Measurements from ENCODE around the gene TTC34. TPM values are rescaled to one million over a fixed set of nuclear protein-coding genes. Genes with fewer than 3 reads are reported as not detected.
A peak's percentile ranks its signal among the peaks of the same experiment; 100 is the strongest.

Gene TTC34
- total and polyA plus RNA-seq, 2 of the 13 experiments (the other 11 are each of a cell fraction or from before 2014, with no cell fraction given), result 0.07 to 0.11 TPM

DNA sequence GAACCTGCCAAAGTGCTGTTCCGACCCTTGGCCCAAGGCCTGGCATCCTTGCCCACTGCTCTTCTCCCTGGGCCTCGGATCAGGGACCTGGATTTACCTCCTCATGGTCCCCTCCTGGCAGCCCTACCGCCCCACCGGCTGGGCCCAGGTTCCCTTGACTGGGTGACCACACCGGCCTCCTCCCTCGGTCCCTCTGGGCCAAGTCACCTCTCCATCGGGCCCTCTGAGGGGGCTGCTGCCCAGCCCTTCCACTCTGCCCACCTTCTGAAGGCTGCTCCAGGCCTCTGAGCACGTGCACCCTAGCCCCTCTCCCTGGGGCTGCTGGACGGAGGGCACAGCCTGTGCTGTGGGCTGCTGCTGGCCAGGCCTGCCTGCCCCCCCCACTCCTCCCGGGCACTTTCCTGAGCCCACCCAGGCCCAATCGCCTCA is 159.3 kb downstream of the TTC34 start:
- BruUV-seq (replicated peaks), result TSS peak; percentile 52
- Histone ChIP-seq H4K20me1 (ENCODE audit: insufficient read depth, low read length) (no peaks in the 10 kb centered on the region), H3K79me2 (ENCODE audit: insufficient read depth, low read length) (peaks cover 3% of the 10 kb centered on the region), H3K4me1 (ENCODE audit: insufficient read depth, low read length) (peaks cover 6% of the 10 kb centered on the region; the same call in 1 of the 2 replicates), H3K9me3 (ENCODE audit: low read length) (peaks cover 9% of the 10 kb centered on the region), H3K4me2 (ENCODE audit: low read depth, low read length) (peak overlapping the region; percentile 82), H3K27me3 (ENCODE audit: control insufficient read depth in 1 of 2, insufficient read depth in 2 of 2, low read length in 2 of 2) (peaks cover 2 to 10% of the 10 kb centered on the region in 2 experiments; a peak in 3 of 5 replicates), H3K9ac (ENCODE audit: insufficient read depth, low read depth, low read length) (peak overlapping the region; percentile 76), H3K36me3 (replicated peaks in 1 of 2; ENCODE audit: control insufficient read depth in 1 of 2, insufficient read depth in 2 of 2, low read length in 2 of 2) (no peaks in the 10 kb centered on the region), H3K27ac (ENCODE audit: extremely low read length, insufficient read depth, low read length) (peak overlapping the region; percentile 57), H2AFZ (ENCODE audit: low read length) (no peak overlapping the region), H3K4me3 (replicated peaks in 1 of 3; ENCODE audit: insufficient read depth in 1 of 3, low read depth in 2 of 3, low read length in 3 of 3) (peak overlapping the region; percentile 70 to 81 (median 74))
- FAIRE-seq, result no peak
- in situ Hi-C loops (cut with HindIII; ENCODE audit: extremely low pct_ligation_motif_present, low pct_unique_long_range_greater_than_20kb), result no loop called here
- peak; percentile 37 for ATAC-seq
- intact Hi-C loops (cut with micrococcal nuclease; ENCODE audit: unreplicated experiment), result loop anchor here (2.0 kb wide), 1 partner anchor 229 kb away; the partner anchor contains the start of gene PEX10
- POLR2A ChIA-PET, result no interaction called here
- no peak for DNase-seq (ENCODE audit: low spot score)
- 13% methylated on average over 5 of the region's 11 CpGs for WGBS (ENCODE audit: low lambda C conversion rate)
- CTCF ChIA-PET (ENCODE audit: low intra/inter-chr PET ratio, low total read pairs), result no interaction called here
- 0 out of 2 replicates have a peak, but pooled peaks have one; percentile 36 for TF ChIP-seq ZSCAN22 (CRISPR knock-in tag; IDR thresholded peaks at IDR 0.05)
- TF ChIP-seq MYC (CRISPR knock-in tag; IDR thresholded peaks at IDR 0.05; ENCODE audit: borderline replicate concordance), result peak; percentile 46; the same call in 1 of the 2 replicates
- peak; percentile 91 for TF ChIP-seq ZNF740 (CRISPR knock-in tag; IDR thresholded peaks at IDR 0.05)
- no peak for TF ChIP-seq SUZ12 (IDR thresholded peaks at IDR 0.05; ENCODE audit: low read depth, low read length)
- no peak for TF ChIP-seq ZFP90 (CRISPR knock-in tag; IDR thresholded peaks at IDR 0.05; ENCODE audit: borderline replicate concordance)
- no peak for TF ChIP-seq FOXK1 (CRISPR knock-in tag; IDR thresholded peaks at IDR 0.05; ENCODE audit: borderline replicate concordance, low read depth)
- no peak for TF ChIP-seq TBX3 (IDR thresholded peaks at IDR 0.05; ENCODE audit: borderline replicate concordance)
- TF ChIP-seq, protein P1, sequence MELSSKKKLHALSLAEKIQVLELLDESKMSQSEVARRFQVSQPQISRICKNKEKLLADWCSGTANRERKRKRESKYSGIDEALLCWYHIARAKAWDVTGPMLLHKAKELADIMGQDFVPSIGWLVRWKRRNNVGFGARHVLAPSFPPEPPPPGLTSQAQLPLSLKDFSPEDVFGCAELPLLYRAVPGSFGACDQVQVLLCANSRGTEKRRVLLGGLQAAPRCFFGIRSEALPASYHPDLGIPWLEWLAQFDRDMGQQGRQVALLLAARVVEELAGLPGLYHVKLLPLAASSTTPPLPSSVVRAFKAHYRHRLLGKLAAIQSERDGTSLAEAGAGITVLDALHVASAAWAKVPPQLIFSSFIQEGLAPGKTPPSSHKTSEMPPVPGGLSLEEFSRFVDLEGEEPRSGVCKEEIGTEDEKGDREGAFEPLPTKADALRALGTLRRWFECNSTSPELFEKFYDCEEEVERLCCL (CRISPR knock-in tag; IDR thresholded peaks at IDR 0.05; ENCODE audit: borderline replicate concordance), result no peak
- TF ChIP-seq HMG20B (CRISPR knock-in tag; conservative IDR thresholded peaks at IDR 0.05), result no peak
- no peak for TF ChIP-seq HDAC2 (CRISPR knock-in tag; IDR thresholded peaks at IDR 0.05)
- TF ChIP-seq, protein P2, sequence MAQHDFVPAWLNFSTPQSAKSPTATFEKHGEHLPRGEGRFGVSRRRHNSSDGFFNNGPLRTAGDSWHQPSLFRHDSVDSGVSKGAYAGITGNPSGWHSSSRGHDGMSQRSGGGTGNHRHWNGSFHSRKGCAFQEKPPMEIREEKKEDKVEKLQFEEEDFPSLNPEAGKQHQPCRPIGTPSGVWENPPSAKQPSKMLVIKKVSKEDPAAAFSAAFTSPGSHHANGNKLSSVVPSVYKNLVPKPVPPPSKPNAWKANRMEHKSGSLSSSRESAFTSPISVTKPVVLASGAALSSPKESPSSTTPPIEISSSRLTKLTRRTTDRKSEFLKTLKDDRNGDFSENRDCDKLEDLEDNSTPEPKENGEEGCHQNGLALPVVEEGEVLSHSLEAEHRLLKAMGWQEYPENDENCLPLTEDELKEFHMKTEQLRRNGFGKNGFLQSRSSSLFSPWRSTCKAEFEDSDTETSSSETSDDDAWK (CRISPR knock-in tag; IDR thresholded peaks at IDR 0.05), result no peak
- TF ChIP-seq ZSCAN21 (CRISPR knock-in tag; IDR thresholded peaks at IDR 0.05; ENCODE audit: borderline replicate concordance), result no peak
- TF ChIP-seq, protein P3, sequence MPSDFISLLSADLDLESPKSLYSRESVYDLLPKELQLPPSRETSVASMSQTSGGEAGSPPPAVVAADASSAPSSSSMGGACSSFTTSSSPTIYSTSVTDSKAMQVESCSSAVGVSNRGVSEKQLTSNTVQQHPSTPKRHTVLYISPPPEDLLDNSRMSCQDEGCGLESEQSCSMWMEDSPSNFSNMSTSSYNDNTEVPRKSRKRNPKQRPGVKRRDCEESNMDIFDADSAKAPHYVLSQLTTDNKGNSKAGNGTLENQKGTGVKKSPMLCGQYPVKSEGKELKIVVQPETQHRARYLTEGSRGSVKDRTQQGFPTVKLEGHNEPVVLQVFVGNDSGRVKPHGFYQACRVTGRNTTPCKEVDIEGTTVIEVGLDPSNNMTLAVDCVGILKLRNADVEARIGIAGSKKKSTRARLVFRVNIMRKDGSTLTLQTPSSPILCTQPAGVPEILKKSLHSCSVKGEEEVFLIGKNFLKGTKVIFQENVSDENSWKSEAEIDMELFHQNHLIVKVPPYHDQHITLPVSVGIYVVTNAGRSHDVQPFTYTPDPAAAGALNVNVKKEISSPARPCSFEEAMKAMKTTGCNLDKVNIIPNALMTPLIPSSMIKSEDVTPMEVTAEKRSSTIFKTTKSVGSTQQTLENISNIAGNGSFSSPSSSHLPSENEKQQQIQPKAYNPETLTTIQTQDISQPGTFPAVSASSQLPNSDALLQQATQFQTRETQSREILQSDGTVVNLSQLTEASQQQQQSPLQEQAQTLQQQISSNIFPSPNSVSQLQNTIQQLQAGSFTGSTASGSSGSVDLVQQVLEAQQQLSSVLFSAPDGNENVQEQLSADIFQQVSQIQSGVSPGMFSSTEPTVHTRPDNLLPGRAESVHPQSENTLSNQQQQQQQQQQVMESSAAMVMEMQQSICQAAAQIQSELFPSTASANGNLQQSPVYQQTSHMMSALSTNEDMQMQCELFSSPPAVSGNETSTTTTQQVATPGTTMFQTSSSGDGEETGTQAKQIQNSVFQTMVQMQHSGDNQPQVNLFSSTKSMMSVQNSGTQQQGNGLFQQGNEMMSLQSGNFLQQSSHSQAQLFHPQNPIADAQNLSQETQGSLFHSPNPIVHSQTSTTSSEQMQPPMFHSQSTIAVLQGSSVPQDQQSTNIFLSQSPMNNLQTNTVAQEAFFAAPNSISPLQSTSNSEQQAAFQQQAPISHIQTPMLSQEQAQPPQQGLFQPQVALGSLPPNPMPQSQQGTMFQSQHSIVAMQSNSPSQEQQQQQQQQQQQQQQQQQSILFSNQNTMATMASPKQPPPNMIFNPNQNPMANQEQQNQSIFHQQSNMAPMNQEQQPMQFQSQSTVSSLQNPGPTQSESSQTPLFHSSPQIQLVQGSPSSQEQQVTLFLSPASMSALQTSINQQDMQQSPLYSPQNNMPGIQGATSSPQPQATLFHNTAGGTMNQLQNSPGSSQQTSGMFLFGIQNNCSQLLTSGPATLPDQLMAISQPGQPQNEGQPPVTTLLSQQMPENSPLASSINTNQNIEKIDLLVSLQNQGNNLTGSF (CRISPR knock-in tag; IDR thresholded peaks at IDR 0.05), result 0 out of 2 replicates have a peak, but pooled peaks have one; percentile 37
- peak; percentile 65; the same call in 1 of the 2 replicates for TF ChIP-seq ZNF572 (CRISPR knock-in tag; IDR thresholded peaks at IDR 0.05)
- TF ChIP-seq POLR2G (IDR thresholded peaks at IDR 0.05; ENCODE audit: low read depth, low read length), result no peak
- TF ChIP-seq ZNF790 (CRISPR knock-in tag; IDR thresholded peaks at IDR 0.05; ENCODE audit: borderline replicate concordance), result no peak

All from HepG2 (cell line).